ENCODE data around the gene ZG16. TPM values are rescaled to one million over a fixed set of nuclear protein-coding genes. Genes with fewer than 3 reads are reported as not detected.
A peak's percentile ranks its signal among the peaks of the same experiment; 100 is the strongest.

ZG16 gene
- total and polyA plus RNA-seq, 12 donors: 0.01 TPM; not detected in 11

- ATAC-seq: peak in 3 of 8 donors; percentile 0 to 2 (median 1)
- H3K36me3 ChIP-seq: peaks cover 0 to 37% (median 14%) of the 10 kb centered on the region in 9 donors
- no peaks in the 10 kb centered on the region for H3K9me3 ChIP-seq
- TF ChIP-seq CTCF (IDR thresholded peaks at IDR 0.05): no peak
- H3K27ac ChIP-seq: peak within 1 kb of the TSS; percentile 94 to 100 (median 97)
- H3K4me3 ChIP-seq: peak within 1 kb of the TSS; percentile 65 to 99 (median 79)
- WGBS, 2 donors: 0 to 1% methylated on average over 1 to 30 of the region's 67 CpGs
- intact Hi-C loops (cut with DNase I): loop anchor here in 1 of 10 donors (10.0 kb wide), 1 partner anchor 169 kb away; the partner anchor contains the start of gene TAOK2
- peaks cover 31 to 52% (median 50%) of the 10 kb centered on the region in 9 donors for H3K4me1 ChIP-seq
- no peak for DNase-seq
- H3K27me3 ChIP-seq: no peaks in the 10 kb centered on the region
Observed at GRCh38 chr16:29806099-29806579, 28.1 kb downstream of the ZG16 start, which contains the start of gene MAZ. Gene MAZ, plus strand, starts transcription at chr16:29806529. Its CDS starts 173 bp downstream, at chr16:29806702.

GRCh38 chr16:29806641-29807425, 28.8 kb downstream of the ZG16 start:
- no peaks in the 10 kb centered on the region for H3K9me3 ChIP-seq
- 0 to 2% methylated on average over 41 to 99 of the region's 99 CpGs for WGBS, 2 donors
- peaks cover 0 to 4% (median 0%) of the 10 kb centered on the region in 7 donors for H3K27me3 ChIP-seq
- peak overlapping the region; percentile 38 to 67 (median 58) for H3K4me3 ChIP-seq
- H3K4me1 ChIP-seq: peaks cover 31 to 57% (median 56%) of the 10 kb centered on the region in 9 donors
- DNase-seq (peak; percentile 63 to 66), ATAC-seq (no peak)
- intact Hi-C loops (cut with DNase I): loop anchor here in 1 of 10 donors (10.0 kb wide), 1 partner anchor 168 kb away; the partner anchor contains the start of gene TAOK2
- peak overlapping the region; percentile 72 to 97 (median 92) for H3K27ac ChIP-seq
- no peak for TF ChIP-seq CTCF (IDR thresholded peaks at IDR 0.05)
- H3K36me3 ChIP-seq: peaks cover 0 to 30% (median 14%) of the 10 kb centered on the region in 9 donors

- H3K36me3 ChIP-seq: peaks cover 0 to 25% (median 14%) of the 10 kb centered on the region in 9 donors
- DNase-seq (peak; percentile 90 to 95), ATAC-seq (peak; percentile 12 to 56 (median 34))
- H3K9me3 ChIP-seq: no peaks in the 10 kb centered on the region
- peak overlapping the region; percentile 72 to 97 (median 92) for H3K27ac ChIP-seq
- peaks cover 31 to 65% (median 63%) of the 10 kb centered on the region in 9 donors for H3K4me1 ChIP-seq
- TF ChIP-seq CTCF (IDR thresholded peaks at IDR 0.05): peak in 8 of 9 donors; percentile 17 to 68 (median 46)
- 2 to 4% methylated on average over 69 of the region's 69 CpGs for WGBS, 2 donors
- intact Hi-C loops (cut with DNase I): loop anchor here in 1 of 10 donors (10.0 kb wide), 1 partner anchor 167 kb away; the partner anchor contains the start of gene TAOK2
- H3K4me3 ChIP-seq: peak overlapping the region; percentile 38 to 67 (median 58)
- peaks cover 0 to 12% (median 0%) of the 10 kb centered on the region in 7 donors for H3K27me3 ChIP-seq
Observed at GRCh38 chr16:29807426-29808218, 29.6 kb downstream of the ZG16 start.
